BJ (cell line): ENCODE measurements around the gene LIX1. TPM values are rescaled to one million over a fixed set of nuclear protein-coding genes. Genes with fewer than 3 reads are reported as not detected.

Experiments used
- CTCF ChIA-PET: fragments of 350-600 bp; formaldehyde crosslinking; extraction: SDS; loops from one replicate; lab custom pipeline; 2021; ENCODE audit warnings: antibody characterized with exemption, inconsistent platforms; lab: Yijun Ruan, JAX
- POLR2A ChIA-PET: fragments of 300-600 bp; sonication (Branson Sonifier 250); formaldehyde crosslinking; extraction: SDS; loops from one replicate; lab custom pipeline; 2021; ENCODE audit warnings: antibody characterized with exemption; lab: Charles Lee
- DNase-seq: peaks from one replicate; pipeline ENCODE4 v3.0.0-alpha.2; 2011; ENCODE audit warnings: low read depth
- H3K27me3 ChIP-seq: 2 replicates; pipeline ENCODE4 v1.6.0; 2011; ENCODE audit warnings: low read length; ENCODE audit not compliant: control insufficient read depth, insufficient read depth
- H3K36me3 ChIP-seq: 2 replicates; pipeline ENCODE4 v1.5.1; 2011; ENCODE audit warnings: low read length; ENCODE audit not compliant: control insufficient read depth, insufficient read depth
- H3K4me3 ChIP-seq: 2 replicates; pipeline ENCODE4 v1.5.1; 2011; ENCODE audit warnings: low read depth, mild to moderate bottlenecking, control low read depth, low read length
- polyA plus RNA-seq: library from polyadenylated mRNA; depleted of rRNA; stranded (reverse); fragments of >200 nt; gene quantifications from 2 replicates; pipeline ENCODE4 v1.2.3, GENCODE V29; 2011
- TF ChIP-seq, protein P1 (sequence below): IDR thresholded peaks from 2 replicates; pipeline ENCODE4 v1.5.1; 2011; ENCODE audit warnings: low read depth, mild to moderate bottlenecking, control low read depth, inconsistent platforms, low read length, moderate library complexity; ENCODE audit not compliant: insufficient read depth

Gene LIX1
- polyA plus RNA-seq, 1 experiment, result not detected

DNA sequence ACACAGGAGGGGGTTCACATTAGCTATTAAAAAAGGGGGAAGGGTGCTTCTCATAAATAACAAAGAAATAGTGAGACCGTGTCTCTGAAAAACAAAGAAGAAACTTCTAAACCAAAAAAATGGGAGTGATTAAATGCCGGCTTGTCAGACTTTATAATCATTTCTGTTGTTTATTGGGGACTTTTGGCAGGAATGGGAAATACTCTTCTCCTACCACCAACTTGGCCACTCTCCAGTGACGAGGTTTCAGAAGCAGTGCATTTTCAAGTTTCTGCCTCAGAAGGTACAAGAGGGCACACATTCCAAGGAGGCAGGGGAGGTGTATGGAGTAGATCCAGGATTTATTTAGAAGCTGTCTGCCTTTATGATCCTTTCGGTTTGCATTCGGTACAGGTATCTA lies 46.2 kb downstream of the LIX1 start:
- peak; percentile 19 for DNase-seq
- Histone ChIP-seq H3K4me3 (no peak overlapping the region), H3K36me3 (no peaks in the 10 kb centered on the region), H3K27me3 (no peaks in the 10 kb centered on the region)
- POLR2A ChIA-PET, result no interaction called here
- TF ChIP-seq, protein P1, sequence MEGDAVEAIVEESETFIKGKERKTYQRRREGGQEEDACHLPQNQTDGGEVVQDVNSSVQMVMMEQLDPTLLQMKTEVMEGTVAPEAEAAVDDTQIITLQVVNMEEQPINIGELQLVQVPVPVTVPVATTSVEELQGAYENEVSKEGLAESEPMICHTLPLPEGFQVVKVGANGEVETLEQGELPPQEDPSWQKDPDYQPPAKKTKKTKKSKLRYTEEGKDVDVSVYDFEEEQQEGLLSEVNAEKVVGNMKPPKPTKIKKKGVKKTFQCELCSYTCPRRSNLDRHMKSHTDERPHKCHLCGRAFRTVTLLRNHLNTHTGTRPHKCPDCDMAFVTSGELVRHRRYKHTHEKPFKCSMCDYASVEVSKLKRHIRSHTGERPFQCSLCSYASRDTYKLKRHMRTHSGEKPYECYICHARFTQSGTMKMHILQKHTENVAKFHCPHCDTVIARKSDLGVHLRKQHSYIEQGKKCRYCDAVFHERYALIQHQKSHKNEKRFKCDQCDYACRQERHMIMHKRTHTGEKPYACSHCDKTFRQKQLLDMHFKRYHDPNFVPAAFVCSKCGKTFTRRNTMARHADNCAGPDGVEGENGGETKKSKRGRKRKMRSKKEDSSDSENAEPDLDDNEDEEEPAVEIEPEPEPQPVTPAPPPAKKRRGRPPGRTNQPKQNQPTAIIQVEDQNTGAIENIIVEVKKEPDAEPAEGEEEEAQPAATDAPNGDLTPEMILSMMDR, result no peak
- CTCF ChIA-PET, result interaction anchor here (1.6 kb wide), 1 partner anchor 227 kb away, joined by 4 read pairs; no protein-coding TSS in a partner anchor

DNA sequence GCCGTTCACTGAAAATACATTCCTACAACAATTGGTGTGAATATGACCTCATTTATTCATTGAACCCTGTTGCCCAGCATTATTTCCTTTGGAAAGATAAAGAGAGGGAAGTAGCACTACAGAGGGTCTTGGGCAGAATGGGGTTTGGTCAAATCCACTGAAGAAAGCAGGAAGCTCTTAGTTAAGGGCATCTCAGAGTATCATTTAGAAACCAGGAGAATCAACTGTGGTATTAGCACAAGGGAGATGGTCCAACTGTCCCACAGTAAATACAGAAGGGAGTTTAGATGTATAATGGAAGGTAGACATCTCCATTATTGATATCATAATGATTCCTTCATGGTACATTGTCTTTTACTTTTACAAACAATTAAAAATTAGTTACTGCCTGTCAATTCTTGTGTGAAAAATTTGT lies 47.1 kb downstream of the LIX1 start:
- no peak overlapping the region for H3K4me3 ChIP-seq
- TF ChIP-seq, protein P1, result no peak
- H3K36me3 ChIP-seq, result no peaks in the 10 kb centered on the region
- CTCF ChIA-PET, result interaction anchor here (1.6 kb wide), 1 partner anchor 226 kb away, joined by 4 read pairs; no protein-coding TSS in a partner anchor
- H3K27me3 ChIP-seq, result peaks cover 6% of the 10 kb centered on the region
- no peak for DNase-seq
- POLR2A ChIA-PET, result no interaction called here

DNA sequence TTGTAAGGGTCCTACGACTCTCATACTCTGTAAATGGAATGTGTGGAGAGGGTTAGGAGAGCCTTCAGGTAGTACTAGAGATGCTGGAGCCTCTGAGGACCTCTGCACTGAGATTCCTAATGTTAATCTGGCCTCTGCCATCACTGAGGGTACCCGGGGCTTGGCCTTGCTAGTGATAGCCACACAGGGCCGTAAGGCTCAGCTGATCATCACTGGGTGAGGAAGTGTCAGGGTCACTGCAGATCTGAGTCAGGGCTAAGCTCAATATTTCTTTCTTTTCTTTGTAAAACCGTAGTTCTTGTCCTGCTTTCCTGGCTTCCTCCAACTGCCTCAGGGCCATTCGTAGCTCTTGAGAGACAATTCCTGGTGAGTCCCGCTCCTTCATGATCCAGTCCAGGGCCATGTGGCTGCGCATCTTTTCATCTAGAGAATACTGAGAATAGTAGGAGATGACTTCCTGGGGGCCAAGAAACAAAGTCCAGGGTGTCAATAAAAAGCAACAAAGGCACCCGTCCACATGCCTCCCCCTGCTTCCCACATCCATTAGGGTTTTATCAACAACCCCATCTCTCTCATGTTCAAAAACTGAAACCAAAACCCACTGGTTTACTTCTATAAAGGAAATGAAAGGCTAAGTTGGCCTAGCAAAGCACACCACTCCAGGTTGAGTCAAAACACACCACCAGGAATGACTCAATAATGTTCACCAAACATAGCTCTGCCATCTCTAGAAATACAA lies 47.7 kb downstream of the LIX1 start:
- Histone ChIP-seq H3K36me3 (no peaks in the 10 kb centered on the region), H3K27me3 (peaks cover 6% of the 10 kb centered on the region), H3K4me3 (no peak overlapping the region)
- ChIA-PET CTCF (no interaction called here), POLR2A (no interaction called here)
- TF ChIP-seq, protein P1, result no peak
- no peak for DNase-seq

DNA sequence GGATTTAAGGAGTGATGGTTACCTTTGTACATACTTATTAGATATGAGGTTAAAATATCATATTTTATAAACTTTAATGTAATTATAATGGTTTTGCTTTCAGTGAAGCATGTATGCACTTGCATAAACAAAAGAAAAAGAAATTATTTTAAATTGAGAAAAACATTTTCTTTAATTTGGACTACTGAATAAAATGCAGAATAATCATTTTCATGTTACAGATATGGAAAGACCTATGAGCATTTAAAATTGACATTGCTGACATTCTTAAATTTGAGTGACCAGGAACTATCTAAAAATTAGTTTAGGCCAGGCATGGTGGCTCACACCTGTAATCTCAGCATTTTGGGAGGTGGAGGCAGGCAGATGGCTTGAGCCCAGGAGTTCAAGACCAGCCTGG lies 49.2 kb downstream of the LIX1 start:
- CTCF ChIA-PET, result no interaction called here
- DNase-seq, result no peak
- POLR2A ChIA-PET, result no interaction called here

DNA sequence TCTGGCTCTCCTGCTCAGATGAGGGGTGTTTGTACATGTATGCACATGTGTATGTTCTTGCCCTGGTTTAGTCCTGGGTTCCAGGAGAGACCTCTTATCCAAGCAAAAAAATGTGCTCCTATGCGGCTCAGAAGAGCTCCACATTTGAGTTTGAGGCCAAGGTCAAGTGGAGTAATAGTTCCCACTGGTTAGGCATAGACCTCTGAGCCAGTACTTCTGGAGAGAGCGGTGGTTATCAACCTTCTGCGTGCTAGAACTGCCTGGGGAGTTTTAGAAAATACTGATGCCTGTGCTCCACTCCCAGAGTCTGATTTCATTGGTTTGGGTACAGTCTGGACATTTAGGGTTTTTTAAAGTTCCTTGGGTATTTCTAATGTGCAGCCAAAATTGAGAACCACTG lies 51.5 kb downstream of the LIX1 start:
- H3K36me3 ChIP-seq, result no peaks in the 10 kb centered on the region
- CTCF ChIA-PET, result no interaction called here
- no peak for DNase-seq
- no peak overlapping the region for H3K4me3 ChIP-seq
- TF ChIP-seq, protein P1, result no peak
- POLR2A ChIA-PET, result no interaction called here
- H3K27me3 ChIP-seq, result peaks cover 14% of the 10 kb centered on the region

More for the DNA sequence above, 49.2 kb downstream of the LIX1 start:
- no peak overlapping the region for H3K4me3 ChIP-seq
- H3K27me3 ChIP-seq, result peaks cover 11% of the 10 kb centered on the region
- TF ChIP-seq, protein P1, result no peak
- no peaks in the 10 kb centered on the region for H3K36me3 ChIP-seq
